Neural cell (in vitro differentiated cells): ENCODE results near the gene RELCH. TPM values are rescaled to one million over a fixed set of nuclear protein-coding genes. Genes with fewer than 3 reads are reported as not detected.

ENCODE experiments used
- H2AFZ ChIP-seq: fragments of 200-600, 300-800 bp; sonication (generic), shearing (Covaris generic); 2 replicates; pipeline ENCODE4 v1.6.0; 2014; ENCODE audit warnings: low read depth, mild to moderate bottlenecking, antibody characterized with exemption, low read length, moderate library complexity
- H3F3A ChIP-seq: fragments of 200-600 bp; shearing (Covaris generic); 2 replicates; pipeline ENCODE4 v1.6.1; 2016; ENCODE audit warnings: mild to moderate bottlenecking, moderate library complexity, mixed read lengths, antibody characterized with exemption, low read length; ENCODE audit not compliant: insufficient read depth, poor library complexity, severe bottlenecking
- H3K27ac ChIP-seq: fragments of 200-600, 300-800 bp; sonication (generic), shearing (Covaris generic); 2 replicates; pipeline ENCODE4 v1.5.1; 2014; ENCODE audit warnings: mild to moderate bottlenecking, low read length, moderate library complexity
- H3K27me3 ChIP-seq: fragments of 300-800, 200-600 bp; sonication (generic), shearing (Covaris generic); 2 replicates; pipeline ENCODE4 v1.6.0; 2014; ENCODE audit warnings: mild to moderate bottlenecking, low read depth, low read length, moderate library complexity; ENCODE audit not compliant: insufficient read depth
- H3K36me3 ChIP-seq: fragments of 300-800, 200-600 bp; sonication (generic), shearing (Covaris generic); 2 replicates; pipeline ENCODE4 v1.5.1; 2014; ENCODE audit warnings: mild to moderate bottlenecking, antibody characterized with exemption, low read length, moderate library complexity; ENCODE audit not compliant: insufficient read depth
- H3K4me2 ChIP-seq: fragments of 300-800, 200-600 bp; sonication (generic), shearing (Covaris generic); 2 replicates; pipeline ENCODE4 v1.6.0; 2014; ENCODE audit warnings: mild to moderate bottlenecking, low read length
- H3K4me3 ChIP-seq: fragments of 300-800, 200-600 bp; sonication (generic), shearing (Covaris generic); 2 replicates; pipeline ENCODE4 v1.5.1; 2014; ENCODE audit warnings: mild to moderate bottlenecking, low read length, moderate library complexity
- H3K79me2 ChIP-seq: fragments of 200-600 bp; shearing (Covaris generic); replicated peaks from 2 replicates; pipeline ENCODE4 v1.6.0; 2014; ENCODE audit warnings: mild to moderate bottlenecking, low read length, moderate library complexity; ENCODE audit not compliant: insufficient read depth
- H3K9ac ChIP-seq: fragments of 300-800, 200-600 bp; sonication (generic), shearing (Covaris generic); 2 replicates; pipeline ENCODE4 v1.6.1; 2016; ENCODE audit warnings: mild to moderate bottlenecking, low read length, mixed read lengths
- H3K9me2 ChIP-seq: fragments of 200-600 bp; shearing (Covaris generic); 2 replicates; pipeline ENCODE4 v1.6.1; 2016; ENCODE audit warnings: mild to moderate bottlenecking, low read length, mixed read lengths; ENCODE audit not compliant: insufficient read depth
- H3K9me3 ChIP-seq: fragments of 200-600, 300-800 bp; sonication (generic), shearing (Covaris generic); 2 replicates; pipeline ENCODE4 v1.6.1; 2016; ENCODE audit warnings: mild to moderate bottlenecking, mixed run types, low read length, moderate library complexity, mixed read lengths
- H4K20me1 ChIP-seq: fragments of 200-600 bp; shearing (Covaris generic); 2 replicates; pipeline ENCODE4 v1.6.1; 2016; ENCODE audit warnings: mild to moderate bottlenecking, mixed run types; ENCODE audit not compliant: insufficient read depth
- EP300 ChIP-seq: fragments of 450-650 bp; conservative IDR thresholded peaks from 2 replicates; pipeline ENCODE4 v1.6.1; 2014; ENCODE audit warnings: antibody characterized with exemption, mild to moderate bottlenecking, moderate library complexity; ENCODE audit not compliant: poor library complexity, severe bottlenecking
- EZH2 ChIP-seq: fragments of 200-600, 300-800 bp; shearing (Covaris generic), sonication (generic); IDR thresholded peaks from 2 replicates; pipeline ENCODE4 v1.6.1; 2014; ENCODE audit warnings: antibody characterized with exemption, low read length, borderline replicate concordance, mild to moderate bottlenecking; ENCODE audit not compliant: insufficient read depth, poor library complexity, severe bottlenecking
- MXI1 ChIP-seq: fragments of 450-650 bp; conservative IDR thresholded peaks from 2 replicates; pipeline ENCODE4 v1.6.1; 2014; ENCODE audit warnings: antibody characterized with exemption, mild to moderate bottlenecking; ENCODE audit not compliant: poor library complexity, severe bottlenecking
- POLR2AphosphoS5 ChIP-seq: IDR thresholded peaks from 2 replicates; pipeline ENCODE4 v1.6.1; 2012
- RAD21 ChIP-seq: fragments of 450-650 bp; conservative IDR thresholded peaks from 2 replicates; pipeline ENCODE4 v1.6.1; 2014; ENCODE audit warnings: antibody characterized with exemption, mild to moderate bottlenecking, moderate library complexity
- REST ChIP-seq: IDR thresholded peaks from 2 replicates; pipeline ENCODE4 v1.6.1; 2012; ENCODE audit warnings: borderline replicate concordance
- SMC3 ChIP-seq: fragments of 450-650 bp; conservative IDR thresholded peaks from 2 replicates; pipeline ENCODE4 v1.6.1; 2014; ENCODE audit warnings: antibody characterized with exemption, mild to moderate bottlenecking, moderate library complexity; ENCODE audit not compliant: poor library complexity
- TAF1 ChIP-seq: IDR thresholded peaks from 2 replicates; pipeline ENCODE4 v1.6.1; 2012; ENCODE audit warnings: low read depth
- polyA plus RNA-seq: library from polyadenylated mRNA; depleted of rRNA; stranded (reverse); fragments of >200 nt; gene quantifications from 2 replicates; pipeline ENCODE4 v1.2.3, GENCODE V29; 2014
- TF ChIP-seq, protein P1 (sequence below): fragments of 450-650 bp; IDR thresholded peaks from 2 replicates; pipeline ENCODE4 v1.5.1; 2014; ENCODE audit warnings: antibody characterized with exemption, mild to moderate bottlenecking, moderate library complexity; ENCODE audit not compliant: poor library complexity, severe bottlenecking

Gene RELCH
- polyA plus RNA-seq, 1 donor from 2014 or later = 80.2 TPM

- no peak for TF ChIP-seq EP300
- TF ChIP-seq SMC3 = no peak
- TF ChIP-seq REST = no peak
- TF ChIP-seq EZH2 = no peak
- TF ChIP-seq RAD21 = no peak
- no peak for TF ChIP-seq MXI1
- no peak for TF ChIP-seq TAF1
- TF ChIP-seq, protein P1, sequence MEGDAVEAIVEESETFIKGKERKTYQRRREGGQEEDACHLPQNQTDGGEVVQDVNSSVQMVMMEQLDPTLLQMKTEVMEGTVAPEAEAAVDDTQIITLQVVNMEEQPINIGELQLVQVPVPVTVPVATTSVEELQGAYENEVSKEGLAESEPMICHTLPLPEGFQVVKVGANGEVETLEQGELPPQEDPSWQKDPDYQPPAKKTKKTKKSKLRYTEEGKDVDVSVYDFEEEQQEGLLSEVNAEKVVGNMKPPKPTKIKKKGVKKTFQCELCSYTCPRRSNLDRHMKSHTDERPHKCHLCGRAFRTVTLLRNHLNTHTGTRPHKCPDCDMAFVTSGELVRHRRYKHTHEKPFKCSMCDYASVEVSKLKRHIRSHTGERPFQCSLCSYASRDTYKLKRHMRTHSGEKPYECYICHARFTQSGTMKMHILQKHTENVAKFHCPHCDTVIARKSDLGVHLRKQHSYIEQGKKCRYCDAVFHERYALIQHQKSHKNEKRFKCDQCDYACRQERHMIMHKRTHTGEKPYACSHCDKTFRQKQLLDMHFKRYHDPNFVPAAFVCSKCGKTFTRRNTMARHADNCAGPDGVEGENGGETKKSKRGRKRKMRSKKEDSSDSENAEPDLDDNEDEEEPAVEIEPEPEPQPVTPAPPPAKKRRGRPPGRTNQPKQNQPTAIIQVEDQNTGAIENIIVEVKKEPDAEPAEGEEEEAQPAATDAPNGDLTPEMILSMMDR = no peak
- TF ChIP-seq POLR2AphosphoS5 = no peak
- no peaks in the 10 kb centered on the region for H3K9me2 ChIP-seq
- no peaks in the 10 kb centered on the region for H3K79me2 ChIP-seq
- no peaks in the 10 kb centered on the region for H3K36me3 ChIP-seq
- H3K9me3 ChIP-seq = no peaks in the 10 kb centered on the region
- no peaks in the 10 kb centered on the region for H4K20me1 ChIP-seq
- H3K27me3 ChIP-seq = peaks cover 36% of the 10 kb centered on the region
- no peak overlapping the region for H3K9ac ChIP-seq
- no peak overlapping the region for H3K4me3 ChIP-seq
- H3K27ac ChIP-seq = no peak overlapping the region
- H3K4me2 ChIP-seq = no peak overlapping the region
- H3F3A ChIP-seq = no peaks in the 10 kb centered on the region
- no peak overlapping the region for H2AFZ ChIP-seq
Measured at GRCh38 chr18:62329691-62330454, 142.8 kb downstream of the RELCH start.

DNA sequence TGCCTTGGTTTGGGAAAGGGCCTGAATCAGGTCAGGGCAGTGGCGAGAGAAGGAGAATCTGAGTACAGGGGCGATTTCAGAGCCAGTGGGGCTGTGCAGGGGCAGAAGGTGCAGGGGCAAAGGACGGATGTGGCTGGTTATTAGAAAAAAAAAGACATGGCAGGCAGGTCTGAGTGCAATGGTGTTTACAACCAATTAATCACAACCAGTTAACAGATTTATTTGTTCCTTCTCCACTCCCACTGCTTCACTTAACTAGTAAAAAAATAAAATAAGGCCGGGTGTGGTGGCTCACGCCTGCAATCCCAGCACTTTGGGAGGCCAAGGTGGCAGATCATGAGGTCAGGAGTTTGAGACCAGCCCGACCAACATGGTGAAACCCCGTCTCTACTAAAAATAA is 143.6 kb downstream of the RELCH start:
- Histone ChIP-seq H4K20me1 (no peaks in the 10 kb centered on the region), H3F3A (no peaks in the 10 kb centered on the region), H3K4me3 (no peak overlapping the region), H3K79me2 (no peaks in the 10 kb centered on the region), H3K36me3 (no peaks in the 10 kb centered on the region), H3K27ac (no peak overlapping the region), H3K9ac (no peak overlapping the region), H2AFZ (no peak overlapping the region), H3K9me3 (no peaks in the 10 kb centered on the region), H3K4me2 (no peak overlapping the region), H3K27me3 (peaks cover 31% of the 10 kb centered on the region), H3K9me2 (no peaks in the 10 kb centered on the region)
- TF ChIP-seq TAF1 = no peak
- no peak for TF ChIP-seq POLR2AphosphoS5
- TF ChIP-seq EP300 = no peak
- no peak for TF ChIP-seq SMC3
- TF ChIP-seq RAD21 = no peak
- TF ChIP-seq, protein P1 = no peak
- TF ChIP-seq MXI1 = no peak
